GM18868 (cell line): ENCODE data around the gene CMKLR1.

ENCODE experiments used
- ATAC-seq: cut with Tn5 transposase; IDR thresholded peaks from one replicate; pipeline ENCODE4 v1.9.1; 2021; ENCODE audit warnings: mild to moderate bottlenecking, moderate library complexity; ENCODE audit not compliant: unreplicated experiment

Gene CMKLR1

DNA sequence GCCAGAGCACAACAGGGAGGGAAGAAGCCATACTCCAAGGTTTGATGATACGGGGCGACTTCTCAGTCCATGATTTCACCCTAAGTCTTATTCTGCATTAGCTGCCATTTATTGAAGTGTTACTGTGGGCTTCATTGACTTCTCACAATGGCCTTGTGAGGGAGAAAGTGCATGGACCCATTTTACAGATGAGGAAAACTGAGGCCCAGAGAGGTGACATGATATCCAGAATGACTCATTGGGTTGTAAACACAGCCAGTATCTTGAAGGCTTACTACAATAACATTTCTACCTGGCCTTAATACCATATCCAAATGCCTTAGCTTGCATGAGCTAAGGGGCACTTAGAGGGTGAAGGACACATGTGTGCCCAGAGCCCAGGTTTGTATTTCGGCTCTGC lies 100.6 kb downstream of the CMKLR1 start:
- ATAC-seq, result no peak
